NCI-H1048 (cell line): ENCODE measurements around the gene CALHM6.

Experiments
- DNase-seq: peaks from one replicate; lab custom pipeline; 2025; lab: John Stamatoyannopoulos, UW

The CALHM6 gene

DNA sequence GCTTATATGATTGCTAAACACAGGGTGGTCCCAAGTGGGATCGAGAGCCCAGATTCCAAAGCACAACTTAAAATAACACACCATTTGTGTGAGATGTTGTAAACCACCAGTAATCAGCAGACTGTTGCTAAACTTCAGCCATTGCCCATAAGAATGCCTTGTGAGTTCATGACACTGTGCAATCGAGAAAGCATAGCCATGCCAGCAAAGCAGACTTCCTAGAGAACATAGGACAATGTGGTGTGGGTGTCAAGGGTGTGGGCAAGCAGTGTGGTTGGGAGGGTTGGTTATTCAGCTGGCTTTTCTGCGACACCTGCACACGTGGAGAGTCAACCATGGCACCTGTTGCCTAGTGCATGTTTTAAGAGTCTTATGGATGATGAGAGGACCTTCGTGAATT lies 16.1 kb upstream of the CALHM6 start:
- no peak for DNase-seq

DNA sequence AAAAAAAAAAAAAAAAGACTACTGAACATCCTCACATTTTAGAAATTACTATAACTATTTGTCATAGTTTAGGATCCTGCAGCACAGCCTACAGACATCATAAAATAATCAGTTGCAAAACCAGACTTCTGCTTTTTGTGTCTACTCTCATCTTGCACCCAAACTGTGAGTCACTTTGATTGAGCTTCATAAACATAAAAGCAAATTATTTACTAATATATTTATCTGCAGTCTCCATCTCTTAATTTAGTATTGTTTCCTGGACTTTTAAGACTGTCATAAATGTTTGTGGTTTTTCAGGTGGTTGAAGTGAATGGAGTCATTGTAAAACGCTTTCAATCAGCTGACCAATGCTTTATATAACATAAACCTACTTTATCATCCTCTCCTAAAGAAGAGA lies 14.8 kb upstream of the CALHM6 start:
- no peak for DNase-seq

DNA sequence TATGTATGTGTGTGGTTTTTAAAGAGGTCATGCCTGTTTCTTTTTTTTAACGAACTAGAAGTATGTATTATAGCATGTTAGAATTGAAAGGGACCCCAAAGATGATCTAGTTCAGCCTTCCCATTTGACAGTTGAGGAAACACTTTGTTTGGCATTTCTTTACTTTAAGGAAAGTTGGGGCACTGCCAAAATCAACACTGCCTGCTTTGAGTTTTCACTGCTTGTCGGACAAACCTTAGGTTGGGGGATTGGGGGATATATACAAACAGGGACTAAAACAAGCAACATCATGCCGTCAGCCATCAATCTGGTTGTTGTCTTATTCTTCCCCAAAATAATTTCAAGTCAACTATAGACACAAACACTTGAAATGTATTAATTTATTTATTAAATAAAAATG lies 14.1 kb upstream of the CALHM6 start:
- DNase-seq = no peak

DNA sequence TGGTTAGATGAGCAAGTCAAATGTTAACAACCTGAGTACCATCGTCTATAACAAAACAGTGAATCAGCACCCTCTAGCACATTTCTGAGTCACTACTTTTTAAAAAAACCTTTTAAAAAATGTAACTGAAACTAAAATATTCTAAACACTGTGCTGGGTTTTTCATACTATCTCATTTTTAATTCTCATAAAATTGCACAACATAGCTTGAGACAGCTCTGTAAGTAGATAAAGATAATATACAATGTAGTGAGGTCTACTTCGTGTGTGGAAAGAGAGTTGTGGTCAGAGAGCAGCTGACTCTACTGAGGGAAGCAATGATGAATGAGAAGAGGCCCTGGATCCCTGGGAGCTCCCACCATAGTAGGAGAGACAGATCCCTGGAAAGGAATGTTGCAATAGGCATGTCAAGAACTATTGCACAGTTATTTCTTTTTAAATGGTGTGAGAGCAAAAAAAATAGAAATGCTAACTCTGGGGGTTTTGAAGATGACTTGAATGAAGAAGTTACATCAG lies 13.6 kb upstream of the CALHM6 start:
- DNase-seq = no peak

DNA sequence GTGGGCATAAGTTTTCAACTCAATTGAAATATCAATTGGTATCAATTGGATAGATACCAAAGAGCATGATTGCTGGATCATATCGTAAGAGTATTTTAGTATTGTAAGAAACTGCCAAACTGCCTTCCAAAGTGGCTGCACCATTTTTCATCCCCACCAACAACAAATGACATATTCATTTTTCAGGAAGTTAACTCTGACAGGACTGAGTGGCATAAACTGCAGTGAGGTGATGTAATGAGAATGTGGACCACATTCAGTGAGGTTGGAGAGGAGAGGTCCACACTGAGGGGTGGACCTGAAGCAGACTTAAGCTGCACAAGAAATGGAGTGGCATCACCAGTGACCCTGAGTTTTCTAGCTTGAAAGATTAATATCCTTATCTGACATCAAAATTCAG lies 11.6 kb upstream of the CALHM6 start:
- DNase-seq = no peak

DNA sequence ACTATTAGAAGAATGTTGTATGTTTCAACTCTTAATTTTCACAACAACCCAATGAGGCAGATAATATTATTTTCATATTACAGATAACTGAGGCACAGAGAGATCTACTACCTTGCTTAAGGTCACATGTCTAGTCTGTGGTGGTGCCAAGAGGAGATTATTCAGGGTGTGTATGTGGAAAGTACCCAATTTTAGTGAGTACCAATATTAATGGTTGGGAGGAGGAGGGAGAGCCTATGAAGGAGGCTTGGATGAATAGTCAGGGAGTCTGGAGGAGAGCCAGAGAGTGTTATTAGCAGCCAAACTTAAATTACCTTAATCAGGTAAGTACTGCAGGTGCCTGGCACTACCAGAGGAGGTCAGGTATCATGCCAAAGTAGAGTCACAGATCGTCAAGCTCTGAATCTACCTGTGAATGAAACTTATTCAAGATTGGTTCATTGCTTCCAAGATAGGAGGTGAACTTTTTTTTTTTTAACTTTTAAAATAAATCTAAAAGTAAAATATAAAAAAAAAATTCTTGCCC lies 10.9 kb upstream of the CALHM6 start:
- DNase-seq = no peak

DNA sequence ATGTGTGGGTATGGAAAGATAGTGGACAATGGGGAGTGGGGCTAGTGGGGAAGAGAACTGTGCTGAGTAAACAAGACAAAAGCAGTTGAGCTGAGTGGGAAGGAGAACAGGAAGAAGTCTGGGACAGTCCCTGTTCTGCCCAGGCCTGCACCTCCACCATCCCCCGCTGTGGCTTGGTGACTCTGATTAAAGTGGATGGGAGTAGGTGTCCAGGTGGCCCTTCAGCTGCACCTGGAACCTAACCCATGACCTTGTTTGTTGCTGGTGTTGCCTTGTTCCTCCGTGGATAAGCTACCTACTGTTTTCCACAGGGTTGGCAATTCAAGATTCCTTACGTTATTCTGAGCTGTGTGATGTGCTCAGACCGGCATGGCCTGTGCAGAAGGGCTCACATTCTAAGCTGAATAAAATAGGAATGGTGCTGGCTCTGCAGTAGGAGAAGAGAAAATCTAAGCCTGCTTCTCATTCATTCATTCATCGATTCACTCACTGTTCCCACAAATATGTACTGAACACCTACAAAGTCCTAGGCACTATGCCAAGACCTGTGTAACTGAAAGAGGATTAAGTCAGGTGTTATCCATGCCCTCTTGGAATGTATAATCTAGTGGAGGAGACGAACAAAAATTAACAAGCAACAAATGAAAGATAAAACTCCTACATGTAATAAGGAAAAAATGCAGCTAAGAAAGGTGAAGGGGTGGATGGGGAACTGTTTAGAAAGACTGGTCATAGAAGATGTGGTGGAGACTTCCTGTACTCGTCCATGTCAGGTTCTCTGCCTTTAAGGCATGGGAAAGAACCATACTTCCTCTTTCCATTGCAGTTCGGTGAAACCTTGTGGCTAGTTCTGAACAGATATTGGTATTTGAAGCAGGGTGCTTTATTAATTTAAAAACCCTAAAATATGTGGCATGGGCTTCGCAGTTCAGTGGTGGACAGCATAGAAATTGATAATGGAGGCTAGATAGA lies 10.1 kb upstream of the CALHM6 start:
- DNase-seq = no peak

DNA sequence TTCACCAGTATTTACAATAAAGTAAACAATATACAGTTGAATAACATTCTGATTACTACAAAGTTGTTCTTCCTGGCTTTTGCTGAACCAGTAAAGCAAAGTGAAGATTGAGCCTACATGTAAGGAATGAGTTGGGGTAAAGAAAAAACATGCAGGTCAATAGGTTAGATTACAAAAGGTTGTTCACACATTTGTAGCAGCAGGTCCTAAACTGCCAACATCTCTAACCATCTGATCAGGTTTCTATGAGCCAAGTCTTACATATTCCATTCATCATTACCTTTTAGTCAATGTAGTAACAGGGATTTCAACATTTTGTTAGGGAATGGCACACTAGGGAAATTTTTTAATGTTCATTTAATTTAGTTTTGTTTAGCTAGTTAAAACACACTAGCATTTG lies 9.3 kb upstream of the CALHM6 start:
- no peak for DNase-seq

DNA sequence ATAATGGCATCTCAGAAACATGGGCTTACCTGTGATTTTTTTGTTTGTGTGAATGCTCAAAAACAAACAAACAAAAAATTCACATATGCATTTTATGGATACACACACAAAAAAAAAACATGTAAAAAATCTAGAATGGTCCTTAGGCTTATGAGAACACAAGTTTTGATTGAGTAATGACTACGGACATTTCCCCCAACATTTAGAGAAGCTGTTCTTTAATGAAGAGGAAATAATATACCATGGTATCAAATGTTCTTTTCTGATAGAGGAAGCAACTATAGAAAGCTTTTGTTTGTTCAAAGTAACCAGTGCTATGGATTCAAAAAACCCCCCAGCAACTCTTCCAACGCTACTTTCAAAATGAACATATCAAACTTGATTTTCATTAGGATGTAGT lies 8.6 kb upstream of the CALHM6 start:
- no peak for DNase-seq

DNA sequence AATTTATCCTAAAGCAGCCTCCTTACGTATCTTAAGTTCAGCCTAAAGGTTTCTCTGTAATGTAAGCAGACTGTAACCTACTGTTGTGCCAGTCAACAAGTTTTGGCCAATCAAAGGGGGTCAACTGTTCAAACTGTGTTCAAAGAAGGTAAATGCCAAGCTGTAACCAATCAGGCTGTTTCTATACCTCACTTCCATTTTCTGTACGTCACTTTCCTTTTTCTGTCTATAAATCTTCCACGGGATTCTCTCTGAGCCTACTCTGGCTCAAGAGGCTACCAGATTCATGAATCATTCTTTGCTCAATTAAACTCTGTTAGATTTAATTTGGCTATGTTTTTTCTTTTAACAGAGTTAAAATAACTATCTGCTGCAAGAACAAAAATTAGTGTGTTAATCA lies 5.1 kb upstream of the CALHM6 start:
- DNase-seq = no peak

DNA sequence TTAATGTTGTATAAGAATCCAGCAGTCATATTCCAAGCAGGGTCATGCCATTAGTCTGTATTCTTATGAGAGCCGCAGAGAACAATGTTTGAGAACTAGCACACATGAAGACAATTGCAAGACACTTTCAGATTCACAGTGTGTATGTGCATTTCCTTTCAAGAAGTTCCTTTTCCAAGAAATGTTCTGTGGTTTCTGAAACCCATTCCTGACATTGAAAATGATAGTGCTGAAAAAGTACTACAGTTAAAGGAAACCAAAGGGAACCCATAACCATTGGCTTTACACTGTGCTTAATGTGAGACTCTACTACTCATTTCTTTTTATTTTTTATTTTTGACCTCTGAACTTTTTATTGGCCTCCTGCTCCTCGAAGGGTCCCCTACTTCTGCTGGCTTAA lies 4.2 kb upstream of the CALHM6 start:
- no peak for DNase-seq

DNA sequence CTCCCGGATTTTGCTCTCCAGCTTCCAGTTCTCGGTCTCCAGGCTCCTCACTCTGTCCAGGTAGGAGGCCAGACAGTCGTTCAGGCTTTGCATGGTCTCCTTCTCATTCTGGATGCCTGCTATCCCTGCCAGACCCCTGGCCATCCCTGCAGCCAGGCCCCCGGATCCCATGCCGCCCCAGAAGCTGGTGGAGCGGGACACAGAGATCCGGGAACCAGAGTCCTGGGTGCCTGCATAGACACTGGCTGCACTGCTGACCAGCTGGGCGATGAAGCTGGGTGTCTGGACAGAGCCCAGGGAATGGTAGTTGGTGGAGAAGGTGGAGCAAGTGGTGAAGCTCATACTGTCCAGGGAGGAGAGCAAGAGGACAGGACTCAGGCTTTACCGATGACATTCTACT lies 2.9 kb upstream of the CALHM6 start:
- DNase-seq = no peak

DNA sequence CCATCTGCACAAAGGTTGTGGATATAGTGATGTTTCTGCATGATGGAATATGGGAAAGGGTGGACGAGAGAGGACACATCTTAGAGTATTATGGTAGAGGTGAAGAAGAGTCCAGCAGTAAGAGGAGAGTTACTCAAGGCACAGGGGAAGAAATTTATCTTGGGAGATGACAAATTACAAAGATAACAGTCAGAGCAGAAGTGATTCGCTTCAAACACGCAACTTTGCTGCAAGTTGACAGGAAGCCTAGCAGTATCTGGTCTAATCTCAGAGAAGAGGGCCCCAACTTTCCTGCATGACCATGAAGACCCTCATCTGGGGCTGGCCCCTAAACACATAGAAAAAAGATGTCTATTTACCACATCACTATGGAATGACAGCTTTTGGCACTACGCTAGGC lies 1.2 kb upstream of the CALHM6 start:
- no peak for DNase-seq

DNA sequence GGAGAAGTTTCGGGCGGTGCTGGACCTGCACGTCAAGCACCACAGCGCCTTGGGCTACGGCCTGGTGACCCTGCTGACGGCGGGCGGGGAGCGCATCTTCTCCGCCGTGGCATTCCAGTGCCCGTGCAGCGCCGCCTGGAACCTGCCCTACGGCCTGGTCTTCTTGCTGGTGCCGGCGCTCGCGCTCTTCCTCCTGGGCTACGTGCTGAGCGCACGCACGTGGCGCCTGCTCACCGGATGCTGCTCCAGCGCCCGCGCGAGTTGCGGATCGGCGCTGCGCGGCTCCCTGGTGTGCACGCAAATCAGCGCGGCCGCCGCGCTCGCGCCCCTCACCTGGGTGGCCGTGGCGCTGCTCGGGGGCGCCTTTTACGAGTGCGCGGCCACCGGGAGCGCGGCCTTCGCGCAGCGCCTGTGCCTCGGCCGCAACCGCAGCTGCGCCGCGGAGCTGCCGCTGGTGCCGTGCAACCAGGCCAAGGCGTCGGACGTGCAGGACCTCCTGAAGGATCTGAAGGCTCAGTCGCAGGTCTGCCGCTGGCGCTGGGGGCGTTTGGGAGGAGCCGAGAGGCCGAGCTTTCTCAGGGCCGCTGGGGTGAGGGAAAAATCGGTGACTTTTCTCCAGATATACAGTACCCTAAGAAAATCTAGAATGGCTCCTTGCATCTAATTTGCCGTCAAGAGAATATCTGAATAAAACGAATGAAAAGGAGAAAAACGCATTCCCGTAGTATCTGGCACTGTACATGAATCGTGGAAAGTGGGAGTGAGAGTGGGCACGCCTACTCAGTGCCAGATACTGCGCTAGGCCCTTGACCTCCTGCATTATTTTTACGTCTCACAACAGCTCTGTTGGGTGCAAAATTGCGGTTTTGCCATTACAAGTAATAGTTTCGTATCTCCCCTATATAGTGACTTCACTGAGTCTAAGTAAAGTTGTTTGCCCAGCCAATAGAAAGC lies 1.0 kb downstream of the CALHM6 start:
- no peak for DNase-seq

DNA sequence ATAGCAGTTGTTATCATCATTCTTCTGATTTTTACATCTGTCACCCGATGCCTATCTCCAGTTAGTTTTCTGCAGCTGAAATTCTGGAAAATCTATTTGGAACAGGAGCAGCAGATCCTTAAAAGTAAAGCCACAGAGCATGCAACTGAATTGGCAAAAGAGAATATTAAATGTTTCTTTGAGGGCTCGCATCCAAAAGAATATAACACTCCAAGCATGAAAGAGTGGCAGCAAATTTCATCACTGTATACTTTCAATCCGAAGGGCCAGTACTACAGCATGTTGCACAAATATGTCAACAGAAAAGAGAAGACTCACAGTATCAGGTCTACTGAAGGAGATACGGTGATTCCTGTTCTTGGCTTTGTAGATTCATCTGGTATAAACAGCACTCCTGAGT lies 2.1 kb downstream of the CALHM6 start:
- DNase-seq = no peak

DNA sequence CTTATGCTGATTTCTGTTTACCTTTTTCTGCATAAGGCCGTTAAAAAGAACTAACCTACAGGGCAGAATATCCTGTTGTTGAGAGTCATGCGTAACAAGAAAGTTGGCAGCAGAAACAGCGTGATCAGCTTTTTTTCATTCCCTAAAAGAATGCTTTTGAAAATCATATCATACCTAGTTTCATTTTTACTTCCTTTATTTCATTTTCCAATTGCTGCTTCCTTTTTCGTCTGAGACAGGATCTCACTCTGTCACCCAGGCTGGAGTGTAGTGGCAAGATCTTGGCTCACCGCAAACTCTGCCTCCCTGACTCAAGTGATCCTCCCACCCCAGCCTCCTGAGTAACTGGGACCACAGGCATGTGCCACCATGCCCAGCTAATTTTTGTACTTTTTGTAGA lies 4.1 kb downstream of the CALHM6 start:
- no peak for DNase-seq

DNA sequence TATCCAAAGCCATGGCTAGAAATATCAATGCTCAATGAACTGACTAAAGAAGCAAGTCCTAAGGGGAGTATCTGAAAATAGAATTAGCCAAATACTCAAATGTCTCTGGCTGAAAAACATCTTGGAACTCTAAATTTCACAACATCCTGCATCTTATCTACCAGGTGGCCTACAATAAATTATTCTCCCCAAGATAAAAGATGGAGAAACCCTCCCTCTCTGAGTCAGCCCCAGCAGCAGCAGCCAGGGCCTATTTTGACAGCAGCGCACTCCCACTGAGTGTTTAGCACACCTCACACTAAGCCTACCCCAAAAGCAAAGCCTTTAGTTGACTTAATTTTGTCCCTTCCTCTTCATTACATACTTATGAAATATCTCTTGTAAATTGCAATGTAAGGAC lies 5.9 kb downstream of the CALHM6 start:
- no peak for DNase-seq

DNA sequence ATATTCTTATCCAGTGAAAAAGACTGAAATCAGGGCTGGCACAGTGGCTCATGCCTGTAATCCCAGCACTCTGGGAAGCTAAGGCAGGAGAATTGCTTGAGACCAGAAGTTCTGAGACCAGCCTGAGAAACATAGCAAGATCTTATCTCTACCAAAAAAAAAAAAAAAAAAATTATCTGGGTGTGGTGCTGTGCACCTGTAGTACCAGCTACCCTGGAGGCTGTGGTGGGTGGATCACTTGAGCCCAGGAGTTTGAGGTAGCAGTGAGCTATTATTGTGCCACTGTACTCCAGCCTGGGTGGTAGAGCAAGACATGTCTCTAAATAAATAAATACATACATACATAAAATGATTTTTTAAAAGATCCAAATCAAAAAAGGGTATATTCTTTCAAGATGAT lies 6.3 kb downstream of the CALHM6 start:
- DNase-seq = no peak

DNA sequence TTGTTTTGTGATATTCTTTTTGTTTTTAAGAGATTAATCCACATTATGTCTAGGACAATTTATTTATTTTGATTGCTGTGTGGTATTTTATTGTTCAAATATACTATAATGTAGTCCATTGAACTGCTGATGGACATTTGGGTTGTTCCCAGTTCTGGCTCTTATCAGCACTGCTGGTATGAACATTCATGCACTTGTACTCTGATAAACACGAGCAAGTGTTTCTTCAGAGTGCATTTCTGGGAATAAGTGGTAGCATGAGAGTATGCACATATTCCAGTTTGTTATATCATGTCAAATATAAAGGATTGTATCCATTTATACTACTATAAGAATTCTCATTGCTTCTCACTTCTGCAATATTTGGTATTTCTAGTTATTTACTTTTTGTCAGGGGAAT lies 7.1 kb downstream of the CALHM6 start:
- no peak for DNase-seq

DNA sequence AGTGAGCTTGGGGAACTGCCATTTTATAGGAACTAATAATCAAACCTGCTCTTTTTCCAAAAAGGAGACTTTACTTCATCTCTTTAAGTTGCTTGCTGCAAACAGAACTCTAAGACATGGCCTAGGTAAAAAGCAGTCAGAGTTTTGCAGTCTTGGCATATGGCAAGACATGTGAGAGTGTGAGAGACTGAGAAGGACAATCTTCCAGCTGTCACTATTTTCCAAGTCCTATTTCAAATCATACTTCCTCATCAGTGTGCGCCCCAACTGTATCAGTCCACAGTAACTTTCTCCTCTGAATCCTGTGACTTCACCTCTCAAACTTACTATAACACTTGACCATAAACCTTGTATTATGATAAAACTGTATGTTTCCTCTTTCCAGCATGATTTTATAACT lies 10.4 kb downstream of the CALHM6 start:
- no peak for DNase-seq

DNA sequence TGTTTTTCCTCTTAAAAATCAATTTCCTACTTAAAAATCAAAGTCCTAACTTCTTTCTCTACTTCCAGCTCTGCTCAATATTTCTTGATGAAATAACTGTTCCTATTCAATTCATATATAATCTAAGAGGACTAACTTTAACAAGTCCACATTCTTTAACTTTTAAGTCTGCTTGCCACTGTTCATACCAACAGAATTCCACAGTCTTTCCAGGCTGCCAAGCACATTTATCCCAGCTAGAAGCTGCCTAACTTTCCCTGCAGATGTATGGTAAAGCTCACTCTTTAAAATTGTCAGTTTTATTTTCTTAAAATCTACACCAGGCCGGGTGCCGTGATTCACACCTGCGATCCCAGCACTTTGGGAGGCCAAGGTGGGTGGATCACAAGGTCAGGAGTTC lies 11.5 kb downstream of the CALHM6 start:
- DNase-seq = no peak

DNA sequence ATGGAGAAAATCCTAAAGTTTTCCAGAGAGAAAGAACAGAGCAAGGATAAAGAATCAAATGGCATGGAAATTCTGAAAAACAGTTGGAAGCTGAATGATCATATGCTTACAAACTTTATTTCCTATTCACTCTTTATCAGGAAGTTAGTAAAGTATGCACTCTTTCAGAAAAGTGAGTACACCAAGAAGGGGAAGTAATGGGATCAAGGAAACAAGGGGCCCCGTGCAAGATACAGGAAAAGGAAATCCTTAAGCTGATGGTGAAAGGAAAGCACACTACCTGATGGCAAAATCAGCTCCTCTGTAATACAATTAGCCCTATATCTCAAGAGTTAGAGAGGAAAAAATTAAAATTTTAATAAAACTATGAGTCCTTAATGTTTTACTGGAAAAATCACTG lies 14.0 kb downstream of the CALHM6 start:
- DNase-seq = no peak
